CD4-positive, alpha-beta T cell treated with Interleukin-1 beta for 1 hour (primary cell): ENCODE results near the gene NOL4L.

Experiments used
- DNase-seq, 2 donors: peaks; one replicate each; pipeline ENCODE4 v3.0.0-alpha.2; 2020 to 2022

NOL4L gene

GRCh38 chr20:32481311-32482142 lies 103.6 kb downstream of the NOL4L start:
- DNase-seq = no peak

- no peak for DNase-seq
Measured at GRCh38 chr20:32480371-32481241, 104.5 kb downstream of the NOL4L start.

- DNase-seq = no peak
Measured at GRCh38 chr20:32479697-32480171, 105.4 kb downstream of the NOL4L start.

- DNase-seq = no peak
Measured at GRCh38 chr20:32479012-32479411, 106.1 kb downstream of the NOL4L start.

- no peak for DNase-seq
Measured at GRCh38 chr20:32478576-32478975, 106.6 kb downstream of the NOL4L start.

GRCh38 chr20:32477594-32478512 lies 107.3 kb downstream of the NOL4L start:
- DNase-seq = no peak

- no peak for DNase-seq
Measured at GRCh38 chr20:32476684-32477593, 108.2 kb downstream of the NOL4L start.

- peak in 1 of 2 donors; percentile 36 for DNase-seq
Measured at GRCh38 chr20:32474967-32475811, 109.9 kb downstream of the NOL4L start.

GRCh38 chr20:32474717-32474966 lies 110.5 kb downstream of the NOL4L start:
- no peak for DNase-seq

- no peak for DNase-seq
Measured at GRCh38 chr20:32474009-32474716, 111.0 kb downstream of the NOL4L start.

GRCh38 chr20:32473231-32474008 lies 111.7 kb downstream of the NOL4L start:
- no peak for DNase-seq

GRCh38 chr20:32472581-32473207 lies 112.4 kb downstream of the NOL4L start:
- no peak for DNase-seq

- no peak for DNase-seq
Measured at GRCh38 chr20:32470940-32471339, 114.2 kb downstream of the NOL4L start.

- DNase-seq = peak; percentile 24 to 38
Measured at GRCh38 chr20:32470025-32470861, 114.9 kb downstream of the NOL4L start.

- DNase-seq = no peak
Measured at GRCh38 chr20:32468860-32469259, 116.3 kb downstream of the NOL4L start.

- no peak for DNase-seq
Measured at GRCh38 chr20:32468313-32468640, 116.9 kb downstream of the NOL4L start.

GRCh38 chr20:32467506-32468312 lies 117.4 kb downstream of the NOL4L start:
- DNase-seq = no peak
